WTC11 (cell line): Measurements from ENCODE around the gene B4GALT4. TPM values are rescaled to one million over a fixed set of nuclear protein-coding genes. Genes with fewer than 3 reads are reported as not detected.

ENCODE experiments used
- ATAC-seq: fragments of 200-7000 bp; cut with Tn5 transposase; 2 replicates; pipeline ENCODE4 v1.10.0; 2021; ENCODE audit warnings: mild to moderate bottlenecking, moderate library complexity
- CTCF ChIA-PET: fragments of 300-600 bp; sonication (Branson Sonifier 250); formaldehyde crosslinking; loops from one replicate; lab custom pipeline; 2021; ENCODE audit warnings: antibody characterized with exemption; lab: Charles Lee
- POLR2A ChIA-PET: fragments of 350-600 bp; sonication (Branson Sonifier 250); formaldehyde crosslinking; loops from one replicate; lab custom pipeline; 2021; ENCODE audit warnings: antibody characterized with exemption; lab: Charles Lee
- DNase-seq: peaks from one replicate; pipeline ENCODE4 v3.0.0; 2021; ENCODE audit warnings: low spot score
- H3K27ac Mint-ChIP-seq: 2 replicates; pipeline ENCODE4 v1.8.0; 2021; ENCODE audit warnings: mixed read lengths
- H3K27me3 Mint-ChIP-seq: 2 replicates; pipeline ENCODE4 v1.8.0; 2021; ENCODE audit warnings: low read depth, mild to moderate bottlenecking, moderate library complexity, mixed read lengths
- H3K36me3 Mint-ChIP-seq: 2 replicates; pipeline ENCODE4 v1.8.0; 2021; ENCODE audit warnings: mixed read lengths
- H3K4me1 Mint-ChIP-seq: 2 replicates; pipeline ENCODE4 v1.8.0; 2022; ENCODE audit warnings: mixed read lengths
- H3K4me3 Mint-ChIP-seq: 2 replicates; pipeline ENCODE4 v1.8.0; 2021; ENCODE audit warnings: mild to moderate bottlenecking, moderate library complexity, mixed read lengths
- H3K9me3 Mint-ChIP-seq: 2 replicates; pipeline ENCODE4 v1.8.0; 2021; ENCODE audit warnings: mixed read lengths
- ARID4B ChIP-seq: sonication (generic); formaldehyde crosslinking; IDR thresholded peaks from 2 replicates; pipeline ENCODE4 v1.8.0; 2023; ENCODE audit warnings: missing genetic modification reagents, mild to moderate bottlenecking, borderline replicate concordance
- ATF6 ChIP-seq: sonication (generic); formaldehyde crosslinking; IDR thresholded peaks from 2 replicates; pipeline ENCODE4 v1.8.1; 2023; ENCODE audit warnings: mild to moderate bottlenecking, missing genetic modification reagents
- CREB1 ChIP-seq: sonication (generic); formaldehyde crosslinking; IDR thresholded peaks from 2 replicates; pipeline ENCODE4 v1.8.0; 2023; ENCODE audit warnings: mild to moderate bottlenecking, missing genetic modification reagents
- CREM ChIP-seq: sonication (generic); formaldehyde crosslinking; IDR thresholded peaks from 2 replicates; pipeline ENCODE4 v1.8.1; 2022; ENCODE audit warnings: mild to moderate bottlenecking, missing genetic modification reagents, moderate library complexity
- E2F4 ChIP-seq: sonication (generic); formaldehyde crosslinking; IDR thresholded peaks from 2 replicates; pipeline ENCODE4 v1.8.1; 2022; ENCODE audit warnings: low read depth, mild to moderate bottlenecking, moderate library complexity, missing genetic modification reagents, borderline replicate concordance
- E2F5 ChIP-seq: sonication (generic); formaldehyde crosslinking; IDR thresholded peaks from 2 replicates; pipeline ENCODE4 v1.8.1; 2022; ENCODE audit warnings: mild to moderate bottlenecking, moderate library complexity, missing genetic modification reagents
- FOXJ3 ChIP-seq: sonication (generic); formaldehyde crosslinking; IDR thresholded peaks from 2 replicates; pipeline ENCODE4 v1.9.0; 2021; ENCODE audit warnings: missing genetic modification reagents, mild to moderate bottlenecking, borderline replicate concordance
- FOXP1 ChIP-seq: sonication (generic); formaldehyde crosslinking; IDR thresholded peaks from 2 replicates; pipeline ENCODE4 v1.8.0; 2022; ENCODE audit warnings: missing genetic modification reagents, mild to moderate bottlenecking, moderate library complexity, borderline replicate concordance
- GABPB1 ChIP-seq: sonication (generic); formaldehyde crosslinking; IDR thresholded peaks from 2 replicates; pipeline ENCODE4 v1.8.1; 2023; ENCODE audit warnings: mild to moderate bottlenecking, missing genetic modification reagents
- GRHL2 ChIP-seq: fragments of 250-450 bp; sonication (Bioruptor Pico); IDR thresholded peaks from 2 replicates; pipeline ENCODE4 v1.8.0; 2022; ENCODE audit warnings: mild to moderate bottlenecking, moderate library complexity; ENCODE audit not compliant: insufficient replicate concordance, severe bottlenecking
- IRF1 ChIP-seq: sonication (generic); formaldehyde crosslinking; IDR thresholded peaks from 2 replicates; pipeline ENCODE4 v1.8.0; 2023; ENCODE audit warnings: missing genetic modification reagents
- KAT7 ChIP-seq: sonication (generic); formaldehyde crosslinking; IDR thresholded peaks from 2 replicates; pipeline ENCODE4 v1.8.1; 2023; ENCODE audit warnings: missing genetic modification reagents, mild to moderate bottlenecking, borderline replicate concordance
- NFATC4 ChIP-seq: fragments of 250-450 bp; sonication (Bioruptor Pico); IDR thresholded peaks from 2 replicates; pipeline ENCODE4 v1.9.0; 2021; ENCODE audit warnings: mild to moderate bottlenecking
- NR2C2 ChIP-seq: sonication (generic); formaldehyde crosslinking; IDR thresholded peaks from 2 replicates; pipeline ENCODE4 v1.8.0; 2022; ENCODE audit warnings: mild to moderate bottlenecking, missing genetic modification reagents
- PRDM15 ChIP-seq: sonication (generic); formaldehyde crosslinking; IDR thresholded peaks from 2 replicates; pipeline ENCODE4 v1.8.0; 2022; ENCODE audit warnings: missing genetic modification reagents
- TCF7 ChIP-seq: sonication (generic); formaldehyde crosslinking; IDR thresholded peaks from 2 replicates; pipeline ENCODE4 v1.8.0; 2022; ENCODE audit warnings: mild to moderate bottlenecking, low read depth, missing genetic modification reagents, moderate library complexity
- ZBTB43 ChIP-seq: sonication (generic); formaldehyde crosslinking; IDR thresholded peaks from 2 replicates; pipeline ENCODE4 v1.8.1; 2023; ENCODE audit warnings: mild to moderate bottlenecking, missing genetic modification reagents
- total RNA-seq: library from RNA; stranded (reverse); gene quantifications from 3 replicates; pipeline ENCODE4 v1.2.3, GENCODE V29; 2021

The B4GALT4 gene
- total RNA-seq, 1 experiment from 2014 or later: 37.7 TPM

- TF ChIP-seq ARID4B (CRISPR knock-in tag) (no peak), NR2C2 (CRISPR knock-in tag) (no peak), TCF7 (CRISPR knock-in tag) (no peak), ZBTB43 (CRISPR knock-in tag) (no peak)
These were observed 35.5 kb downstream of the B4GALT4 start (continued) for GRCh38 chr3:119205209-119205608.

GRCh38 chr3:119195911-119196310 lies 44.8 kb downstream of the B4GALT4 start:
- no peak overlapping the region for H3K4me3 Mint-ChIP-seq

More at GRCh38 chr3:119195911-119196310, 44.8 kb downstream of the B4GALT4 start:
- TF ChIP-seq GABPB1: no peak
- TF ChIP-seq PRDM15: no peak
- no peak for TF ChIP-seq CREM (CRISPR knock-in tag)
- no peak for TF ChIP-seq E2F5 (CRISPR knock-in tag)
- TF ChIP-seq KAT7: no peak
- TF ChIP-seq E2F4 (CRISPR knock-in tag): no peak
- no peak for TF ChIP-seq IRF1 (CRISPR knock-in tag)
- TF ChIP-seq NFATC4 (CRISPR knock-in tag): no peak
- TF ChIP-seq FOXP1 (CRISPR knock-in tag): no peak
- TF ChIP-seq ATF6 (CRISPR knock-in tag): no peak
- TF ChIP-seq CREB1 (CRISPR knock-in tag): no peak
- no peak for TF ChIP-seq FOXJ3 (CRISPR knock-in tag)
- no peak for TF ChIP-seq GRHL2 (CRISPR knock-in tag)
- ChIA-PET POLR2A (no interaction called here), CTCF (no interaction called here)
- DNase-seq (no peak), ATAC-seq (no peak)
- Mint-ChIP-seq H3K27ac (no peak overlapping the region), H3K4me1 (peaks cover 4% of the 10 kb centered on the region), H3K36me3 (no peaks in the 10 kb centered on the region), H3K9me3 (no peaks in the 10 kb centered on the region), H3K27me3 (no peaks in the 10 kb centered on the region)
